ENCODE measurements around the gene LHFPL4. TPM values are rescaled to one million over a fixed set of nuclear protein-coding genes. Genes with fewer than 3 reads are reported as not detected.

The LHFPL4 gene
- total RNA-seq, 2 experiments from 2014 or later = not detected

GRCh38 chr3:9514956-9515355, 38.7 kb downstream of the LHFPL4 start:
- Histone ChIP-seq H3K4me2 (ENCODE audit: low read length) (no peak overlapping the region), H2AFZ (ENCODE audit: low read length) (no peak overlapping the region), H4K20me1 (ENCODE audit: insufficient read depth, low read length) (no peaks in the 10 kb centered on the region), H3K36me3 (ENCODE audit: insufficient read depth, low read length) (no peaks in the 10 kb centered on the region), H3K79me2 (ENCODE audit: insufficient read depth, low read depth, low read length) (no peaks in the 10 kb centered on the region), H3K9me2 (ENCODE audit: insufficient read depth, low read length) (no peaks in the 10 kb centered on the region), H3K9me3 (ENCODE audit: low read length) (no peaks in the 10 kb centered on the region), H3K4me3 (ENCODE audit: low read depth, low read length, poor library complexity, severe bottlenecking) (no peak overlapping the region), H3K4me1 (ENCODE audit: insufficient read depth, low read length, poor library complexity, severe bottlenecking) (no peaks in the 10 kb centered on the region), H3K27ac (ENCODE audit: low read depth, low read length, poor library complexity, severe bottlenecking) (no peak overlapping the region)
- intact Hi-C loops (cut with micrococcal nuclease; ENCODE audit: unreplicated experiment) = no loop called here
- no peak for DNase-seq (ENCODE audit: low spot score)
- TF ChIP-seq, protein P1, sequence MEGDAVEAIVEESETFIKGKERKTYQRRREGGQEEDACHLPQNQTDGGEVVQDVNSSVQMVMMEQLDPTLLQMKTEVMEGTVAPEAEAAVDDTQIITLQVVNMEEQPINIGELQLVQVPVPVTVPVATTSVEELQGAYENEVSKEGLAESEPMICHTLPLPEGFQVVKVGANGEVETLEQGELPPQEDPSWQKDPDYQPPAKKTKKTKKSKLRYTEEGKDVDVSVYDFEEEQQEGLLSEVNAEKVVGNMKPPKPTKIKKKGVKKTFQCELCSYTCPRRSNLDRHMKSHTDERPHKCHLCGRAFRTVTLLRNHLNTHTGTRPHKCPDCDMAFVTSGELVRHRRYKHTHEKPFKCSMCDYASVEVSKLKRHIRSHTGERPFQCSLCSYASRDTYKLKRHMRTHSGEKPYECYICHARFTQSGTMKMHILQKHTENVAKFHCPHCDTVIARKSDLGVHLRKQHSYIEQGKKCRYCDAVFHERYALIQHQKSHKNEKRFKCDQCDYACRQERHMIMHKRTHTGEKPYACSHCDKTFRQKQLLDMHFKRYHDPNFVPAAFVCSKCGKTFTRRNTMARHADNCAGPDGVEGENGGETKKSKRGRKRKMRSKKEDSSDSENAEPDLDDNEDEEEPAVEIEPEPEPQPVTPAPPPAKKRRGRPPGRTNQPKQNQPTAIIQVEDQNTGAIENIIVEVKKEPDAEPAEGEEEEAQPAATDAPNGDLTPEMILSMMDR (conservative IDR thresholded peaks at IDR 0.05; ENCODE audit: low read length) = no peak
- no peak for TF ChIP-seq EZH2phosphoT487 (IDR thresholded peaks at IDR 0.05; ENCODE audit: borderline replicate concordance, low read depth, low read length)
- ChIA-PET CTCF (ENCODE audit: unreplicated experiment) (no interaction called here), POLR2A (interaction anchor here (0.7 kb wide), 1 partner anchor 102 kb away, joined by 3 read pairs; no protein-coding TSS in a partner anchor)
- BruUV-seq (replicated peaks) = no TSS peak

- no peak overlapping the region for H3K27ac ChIP-seq (ENCODE audit: low read depth, low read length, poor library complexity, severe bottlenecking)
- BruUV-seq (replicated peaks) = no TSS peak
- H2AFZ ChIP-seq (ENCODE audit: low read length) = no peak overlapping the region
- no peaks in the 10 kb centered on the region for H4K20me1 ChIP-seq (ENCODE audit: insufficient read depth, low read length)
- no peaks in the 10 kb centered on the region for H3K9me2 ChIP-seq (ENCODE audit: insufficient read depth, low read length)
- DNase-seq (ENCODE audit: low spot score) = no peak
- no peak for TF ChIP-seq EZH2phosphoT487 (IDR thresholded peaks at IDR 0.05; ENCODE audit: borderline replicate concordance, low read depth, low read length)
- TF ChIP-seq, protein P1 (conservative IDR thresholded peaks at IDR 0.05; ENCODE audit: low read length) = no peak
- intact Hi-C loops (cut with micrococcal nuclease; ENCODE audit: unreplicated experiment) = no loop called here
- H3K4me2 ChIP-seq (ENCODE audit: low read length) = no peak overlapping the region
- H3K4me3 ChIP-seq (ENCODE audit: low read depth, low read length, poor library complexity, severe bottlenecking) = no peak overlapping the region
- no peaks in the 10 kb centered on the region for H3K79me2 ChIP-seq (ENCODE audit: insufficient read depth, low read depth, low read length)
- no peaks in the 10 kb centered on the region for H3K9me3 ChIP-seq (ENCODE audit: low read length)
- ChIA-PET CTCF (ENCODE audit: unreplicated experiment) (no interaction called here), POLR2A (no interaction called here)
- no peaks in the 10 kb centered on the region for H3K36me3 ChIP-seq (ENCODE audit: insufficient read depth, low read length)
- no peaks in the 10 kb centered on the region for H3K4me1 ChIP-seq (ENCODE audit: insufficient read depth, low read length, poor library complexity, severe bottlenecking)
Observed at GRCh38 chr3:9514306-9514705, 39.3 kb downstream of the LHFPL4 start.

- Histone ChIP-seq H3K4me1 (ENCODE audit: insufficient read depth, low read length, poor library complexity, severe bottlenecking) (no peaks in the 10 kb centered on the region), H3K27ac (ENCODE audit: low read depth, low read length, poor library complexity, severe bottlenecking) (no peak overlapping the region), H3K9me3 (ENCODE audit: low read length) (no peaks in the 10 kb centered on the region), H2AFZ (ENCODE audit: low read length) (no peak overlapping the region), H3K4me3 (ENCODE audit: low read depth, low read length, poor library complexity, severe bottlenecking) (no peak overlapping the region), H3K4me2 (ENCODE audit: low read length) (no peak overlapping the region), H4K20me1 (ENCODE audit: insufficient read depth, low read length) (no peaks in the 10 kb centered on the region), H3K79me2 (ENCODE audit: insufficient read depth, low read depth, low read length) (no peaks in the 10 kb centered on the region), H3K36me3 (ENCODE audit: insufficient read depth, low read length) (no peaks in the 10 kb centered on the region), H3K9me2 (ENCODE audit: insufficient read depth, low read length) (no peaks in the 10 kb centered on the region)
- intact Hi-C loops (cut with micrococcal nuclease; ENCODE audit: unreplicated experiment) = no loop called here
- no peak for DNase-seq (ENCODE audit: low spot score)
- ChIA-PET CTCF (ENCODE audit: unreplicated experiment) (no interaction called here), POLR2A (no interaction called here)
- TF ChIP-seq EZH2phosphoT487 (IDR thresholded peaks at IDR 0.05; ENCODE audit: borderline replicate concordance, low read depth, low read length) = no peak
- TF ChIP-seq, protein P1 (conservative IDR thresholded peaks at IDR 0.05; ENCODE audit: low read length) = no peak
- BruUV-seq (replicated peaks) = no TSS peak
Observed at GRCh38 chr3:9512456-9513045, 41.1 kb downstream of the LHFPL4 start.

All from OCI-LY7 (cell line).